Measurements from ENCODE around the gene FATE1.
A peak's percentile ranks its signal among the peaks of the same experiment; 100 is the strongest.

FATE1 gene

DNA sequence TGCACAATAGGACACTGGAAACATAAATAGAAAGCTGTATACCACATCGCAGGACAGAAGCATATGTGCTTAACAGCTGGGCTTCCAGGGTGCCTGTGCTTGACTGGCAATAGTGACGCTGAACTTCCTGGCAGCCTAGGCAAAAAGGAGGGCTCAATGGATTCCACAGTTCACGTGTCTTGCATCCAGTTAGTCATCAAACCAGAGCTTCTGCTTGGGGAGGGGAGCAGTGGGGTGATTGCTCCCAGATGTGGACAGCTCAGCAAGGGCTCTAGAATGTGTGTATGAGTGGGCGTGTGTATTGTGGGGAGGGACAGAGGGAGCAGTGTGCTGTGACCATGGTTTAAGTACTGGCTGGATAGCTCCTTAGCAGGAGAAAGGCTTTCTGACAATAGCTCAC lies 18.3 kb upstream of the FATE1 start:
- H3K4me3 ChIP-seq (ENCODE audit: low read depth, low read length), result no peak overlapping the region
- H3K36me3 ChIP-seq (replicated peaks), result no peaks in the 10 kb centered on the region
- no peak overlapping the region for H3K27ac ChIP-seq
- no peak for TF ChIP-seq CTCF (IDR thresholded peaks at IDR 0.05; ENCODE audit: low read depth, low read length, missing control alignments)
- DNase-seq, result peak; percentile 23
- in situ Hi-C loops (cut with HindIII; ENCODE audit: low pct_ligation_motif_present, low sequenced_read_pairs), result no loop called here
- H3K27me3 ChIP-seq (replicated peaks), result no peaks in the 10 kb centered on the region

GRCh38 chrX:151698485-151698884 lies 17.4 kb upstream of the FATE1 start:
- Histone ChIP-seq H3K36me3 (replicated peaks) (no peaks in the 10 kb centered on the region), H3K4me3 (ENCODE audit: low read depth, low read length) (no peak overlapping the region), H3K27ac (no peak overlapping the region), H3K27me3 (replicated peaks) (no peaks in the 10 kb centered on the region)
- in situ Hi-C loops (cut with HindIII; ENCODE audit: low pct_ligation_motif_present, low sequenced_read_pairs), result no loop called here
- no peak for DNase-seq
- no peak for TF ChIP-seq CTCF (IDR thresholded peaks at IDR 0.05; ENCODE audit: low read depth, low read length, missing control alignments)

GRCh38 chrX:151699746-151700145 lies 16.1 kb upstream of the FATE1 start:
- TF ChIP-seq CTCF (IDR thresholded peaks at IDR 0.05; ENCODE audit: low read depth, low read length, missing control alignments), result no peak
- Histone ChIP-seq H3K27me3 (replicated peaks) (no peaks in the 10 kb centered on the region), H3K36me3 (replicated peaks) (no peaks in the 10 kb centered on the region), H3K27ac (no peak overlapping the region), H3K4me3 (ENCODE audit: low read depth, low read length) (no peak overlapping the region)
- no peak for DNase-seq
- in situ Hi-C loops (cut with HindIII; ENCODE audit: low pct_ligation_motif_present, low sequenced_read_pairs), result no loop called here

DNA sequence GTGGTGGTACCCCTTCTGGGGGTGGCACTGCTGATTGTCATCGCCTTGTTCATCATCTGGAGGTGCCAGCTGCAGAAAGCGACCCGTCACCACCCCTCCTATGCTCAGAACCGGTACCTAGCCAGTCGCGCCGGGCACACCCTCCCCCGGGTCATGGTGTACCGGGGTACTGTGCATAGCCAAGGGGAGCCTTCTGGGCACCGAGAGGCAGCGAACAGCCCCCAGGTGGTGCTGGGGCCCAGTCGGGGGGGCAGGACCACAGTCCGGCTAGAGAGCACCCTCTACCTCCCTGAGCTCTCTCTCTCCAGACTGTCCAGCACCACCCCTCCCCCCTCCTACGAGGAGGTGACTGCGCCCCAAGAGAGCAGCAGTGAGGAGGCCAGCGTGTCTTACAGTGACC lies 15.3 kb upstream of the FATE1 start:
- no peak for TF ChIP-seq CTCF (IDR thresholded peaks at IDR 0.05; ENCODE audit: low read depth, low read length, missing control alignments)

DNA sequence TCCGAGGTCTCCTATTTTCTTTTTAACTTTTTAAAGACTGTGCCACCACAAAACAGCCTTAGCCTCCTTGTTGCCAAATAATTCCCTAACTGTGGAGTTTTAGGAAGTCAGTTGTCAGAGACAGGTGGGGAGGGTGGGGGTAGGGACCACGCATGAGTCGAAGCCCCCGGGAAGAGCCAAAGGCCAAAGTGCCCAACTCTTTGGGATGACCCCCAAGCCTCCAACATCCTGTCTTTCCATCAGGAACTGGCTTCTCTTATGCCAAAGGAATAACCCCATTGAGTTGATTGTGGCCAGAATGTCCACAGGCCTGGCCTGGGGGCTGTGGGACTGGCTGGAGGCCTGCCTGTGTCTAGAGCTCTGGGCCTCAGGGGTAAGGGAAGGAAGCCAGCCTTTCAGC lies 14.8 kb upstream of the FATE1 start:
- Histone ChIP-seq H3K27ac (no peak overlapping the region), H3K27me3 (replicated peaks) (no peaks in the 10 kb centered on the region), H3K36me3 (replicated peaks) (no peaks in the 10 kb centered on the region), H3K4me3 (ENCODE audit: low read depth, low read length) (no peak overlapping the region)
- TF ChIP-seq CTCF (IDR thresholded peaks at IDR 0.05; ENCODE audit: low read depth, low read length, missing control alignments), result no peak
- in situ Hi-C loops (cut with HindIII; ENCODE audit: low pct_ligation_motif_present, low sequenced_read_pairs), result no loop called here
- no peak for DNase-seq

More for the DNA sequence above, 15.3 kb upstream of the FATE1 start:
- H3K27me3 ChIP-seq (replicated peaks), result no peaks in the 10 kb centered on the region
- no peak overlapping the region for H3K27ac ChIP-seq
- in situ Hi-C loops (cut with HindIII; ENCODE audit: low pct_ligation_motif_present, low sequenced_read_pairs), result no loop called here
- DNase-seq, result no peak
- no peaks in the 10 kb centered on the region for H3K36me3 ChIP-seq (replicated peaks)
- no peak overlapping the region for H3K4me3 ChIP-seq (ENCODE audit: low read depth, low read length)

GRCh38 chrX:151701531-151701930 lies 14.3 kb upstream of the FATE1 start:
- in situ Hi-C loops (cut with HindIII; ENCODE audit: low pct_ligation_motif_present, low sequenced_read_pairs), result no loop called here
- DNase-seq, result no peak
- Histone ChIP-seq H3K36me3 (replicated peaks) (no peaks in the 10 kb centered on the region), H3K4me3 (ENCODE audit: low read depth, low read length) (no peak overlapping the region), H3K27me3 (replicated peaks) (no peaks in the 10 kb centered on the region), H3K27ac (no peak overlapping the region)
- TF ChIP-seq CTCF (IDR thresholded peaks at IDR 0.05; ENCODE audit: low read depth, low read length, missing control alignments), result no peak

Data from brain microvascular endothelial cell (primary cell).